Brain microvascular endothelial cell (primary cell): ENCODE data around the gene C1QC.
"Not testable (repeated sequence)": the region's sequence is repeated elsewhere in the genome, so short reads cannot be mapped to it uniquely, and the experiment has no call there.

Experiments used
- DNase-seq: peaks from one replicate; pipeline ENCODE4 v3.0.0-alpha.2; 2020
- H3K27ac ChIP-seq: fragments of 250-450 bp; sonication (Bioruptor Pico); 2 replicates; pipeline ENCODE4 v1.5.1; 2020; ENCODE audit warnings: mild to moderate bottlenecking, moderate library complexity
- H3K27me3 ChIP-seq: fragments of 250-450 bp; sonication (Bioruptor Pico); replicated peaks from 2 replicates; pipeline ENCODE4 v1.5.1; 2020; ENCODE audit warnings: mild to moderate bottlenecking
- H3K36me3 ChIP-seq: fragments of 250-450 bp; sonication (Bioruptor Pico); replicated peaks from 2 replicates; pipeline ENCODE4 v1.5.1; 2020; ENCODE audit warnings: mild to moderate bottlenecking
- H3K4me3 ChIP-seq: 2 replicates; pipeline ENCODE4 v1.5.1; 2011; ENCODE audit warnings: low read depth, mild to moderate bottlenecking, control low read depth, low read length, moderate library complexity
- in situ Hi-C: cut with HindIII; loops from 2 replicates; pipeline ENCODE4 v1.10.0; 2017; ENCODE audit warnings: low sequenced_read_pairs, low pct_ligation_motif_present
- TF ChIP-seq, protein P1 (sequence below): IDR thresholded peaks from 2 replicates; pipeline ENCODE4 v1.5.1; 2011; ENCODE audit warnings: low read depth, mild to moderate bottlenecking, moderate library complexity, low read length, control low read depth, inconsistent platforms; ENCODE audit errors: missing control alignments

C1QC gene

DNA sequence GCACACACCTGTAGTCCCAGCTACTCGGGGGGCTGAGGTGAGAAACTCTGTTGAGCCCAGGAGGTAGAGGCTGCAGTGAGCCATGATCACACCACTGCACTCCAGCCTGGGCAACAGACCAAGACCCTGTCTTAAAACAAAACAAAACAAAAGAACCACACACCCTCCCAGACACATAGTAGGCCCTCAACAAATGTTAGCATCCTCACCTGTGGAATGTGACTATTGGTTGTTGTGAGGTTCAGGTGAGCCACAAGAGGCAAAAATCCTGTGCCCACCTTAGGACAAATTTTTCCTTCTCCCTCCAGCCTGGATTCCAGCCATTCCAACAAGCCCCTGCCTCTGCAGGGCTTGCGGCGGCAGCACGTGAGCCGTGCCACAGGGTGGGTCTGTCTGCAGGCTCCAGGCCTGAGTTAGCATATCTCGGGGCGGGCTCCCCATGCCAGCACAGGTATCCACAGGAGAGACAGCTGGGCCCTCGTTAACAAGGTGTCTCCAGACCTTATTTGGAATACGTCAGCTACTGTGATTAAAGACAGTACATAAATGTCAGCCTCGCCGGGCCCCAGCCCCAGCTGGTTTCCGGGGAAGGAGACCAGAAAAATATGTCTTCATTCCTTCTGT is 27.0 kb downstream of the C1QC start:
- Histone ChIP-seq H3K27me3 (peaks cover 42% of the 10 kb centered on the region), H3K4me3 (no peak overlapping the region), H3K36me3 (no peaks in the 10 kb centered on the region), H3K27ac (no peak overlapping the region)
- no peak for DNase-seq
- TF ChIP-seq, protein P1, sequence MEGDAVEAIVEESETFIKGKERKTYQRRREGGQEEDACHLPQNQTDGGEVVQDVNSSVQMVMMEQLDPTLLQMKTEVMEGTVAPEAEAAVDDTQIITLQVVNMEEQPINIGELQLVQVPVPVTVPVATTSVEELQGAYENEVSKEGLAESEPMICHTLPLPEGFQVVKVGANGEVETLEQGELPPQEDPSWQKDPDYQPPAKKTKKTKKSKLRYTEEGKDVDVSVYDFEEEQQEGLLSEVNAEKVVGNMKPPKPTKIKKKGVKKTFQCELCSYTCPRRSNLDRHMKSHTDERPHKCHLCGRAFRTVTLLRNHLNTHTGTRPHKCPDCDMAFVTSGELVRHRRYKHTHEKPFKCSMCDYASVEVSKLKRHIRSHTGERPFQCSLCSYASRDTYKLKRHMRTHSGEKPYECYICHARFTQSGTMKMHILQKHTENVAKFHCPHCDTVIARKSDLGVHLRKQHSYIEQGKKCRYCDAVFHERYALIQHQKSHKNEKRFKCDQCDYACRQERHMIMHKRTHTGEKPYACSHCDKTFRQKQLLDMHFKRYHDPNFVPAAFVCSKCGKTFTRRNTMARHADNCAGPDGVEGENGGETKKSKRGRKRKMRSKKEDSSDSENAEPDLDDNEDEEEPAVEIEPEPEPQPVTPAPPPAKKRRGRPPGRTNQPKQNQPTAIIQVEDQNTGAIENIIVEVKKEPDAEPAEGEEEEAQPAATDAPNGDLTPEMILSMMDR: no peak
- in situ Hi-C loops: no loop called here

DNA sequence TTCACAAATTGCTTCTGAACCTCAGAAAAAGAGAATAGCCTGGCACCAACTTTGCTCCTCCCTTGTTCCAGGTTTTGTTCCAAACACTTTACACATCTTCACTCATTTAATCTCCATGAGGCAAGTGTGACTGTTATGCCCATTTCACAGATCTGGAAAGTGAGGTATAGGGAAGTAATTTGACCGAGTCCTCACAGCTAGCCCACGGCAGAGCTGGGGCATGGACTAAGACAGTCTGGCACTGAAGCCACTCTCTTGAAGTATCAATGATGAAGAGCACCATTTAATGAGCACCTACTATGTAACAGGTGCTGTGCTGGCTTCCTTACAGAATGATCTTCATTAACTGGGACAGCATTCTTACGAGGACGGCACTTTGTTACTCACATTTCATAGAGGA is 28.6 kb downstream of the C1QC start:
- in situ Hi-C loops: no loop called here
- Histone ChIP-seq H3K27me3 (peaks cover 40% of the 10 kb centered on the region), H3K4me3 (no peak overlapping the region), H3K27ac (no peak overlapping the region), H3K36me3 (no peaks in the 10 kb centered on the region)
- DNase-seq: no peak
- TF ChIP-seq, protein P1: no peak

DNA sequence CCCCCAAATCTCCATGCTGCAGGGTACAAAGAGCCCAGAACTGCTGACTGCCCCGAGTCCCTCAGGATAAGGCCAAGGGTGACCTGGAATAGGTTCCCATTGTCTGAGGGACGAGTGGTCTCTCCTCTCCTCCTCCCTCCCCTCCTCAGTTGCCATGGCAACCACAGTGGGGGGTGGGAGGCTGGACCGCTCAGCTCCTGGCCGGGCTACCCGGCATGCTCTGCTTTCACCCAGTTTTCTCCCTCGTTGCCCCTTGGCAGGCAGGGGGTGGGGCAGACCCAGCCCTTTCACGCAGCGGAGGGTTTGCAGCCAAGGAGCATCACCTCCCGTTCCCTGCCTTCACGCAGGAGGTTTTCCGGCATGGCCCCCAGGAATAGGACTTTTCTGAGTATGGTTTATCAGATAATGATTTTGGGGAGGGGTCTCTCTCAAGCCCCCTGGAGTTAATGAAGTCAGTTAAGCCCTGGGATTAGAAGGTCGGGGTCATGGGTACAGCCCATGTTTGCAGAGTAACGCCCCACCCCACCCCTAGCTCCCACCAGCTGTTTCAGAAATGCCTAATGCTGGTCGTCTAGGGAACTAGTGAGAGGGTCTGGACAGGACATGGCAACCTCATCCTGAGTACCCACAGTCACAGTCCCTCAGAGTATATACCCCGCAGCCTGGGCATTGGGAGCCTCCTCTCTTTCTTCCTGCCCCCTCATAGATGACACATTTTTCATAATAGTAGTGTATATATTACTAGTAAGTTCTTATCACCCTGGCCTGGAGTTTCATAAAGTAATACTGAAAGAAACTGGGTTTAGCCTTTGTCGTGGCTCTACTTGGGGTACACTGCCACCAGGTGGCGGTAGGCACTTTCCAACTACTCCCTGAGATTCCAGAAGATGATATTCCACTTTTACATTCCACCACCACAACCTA is 30.3 kb downstream of the C1QC start:
- peaks cover 35% of the 10 kb centered on the region for H3K27me3 ChIP-seq
- no peaks in the 10 kb centered on the region for H3K36me3 ChIP-seq
- peak; percentile 67 for DNase-seq
- no peak overlapping the region for H3K27ac ChIP-seq
- no peak overlapping the region for H3K4me3 ChIP-seq
- in situ Hi-C loops: no loop called here
- TF ChIP-seq, protein P1: peak; percentile 91

DNA sequence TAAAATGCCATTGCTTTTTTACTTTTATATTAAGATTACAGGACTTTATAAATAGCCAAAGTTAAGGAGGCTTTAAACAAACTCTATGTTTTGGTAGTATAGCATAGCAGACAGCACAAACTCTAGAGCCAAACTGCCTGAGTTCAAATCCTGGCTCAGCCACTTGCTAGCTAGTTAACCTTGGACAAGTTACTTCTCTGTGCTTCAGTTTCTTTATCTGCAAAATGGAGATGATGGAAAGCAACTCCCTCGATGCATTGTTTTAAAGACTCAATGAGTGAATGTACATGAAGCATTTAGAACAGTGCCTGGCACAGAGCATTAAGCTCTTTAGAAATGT is 30.9 kb downstream of the C1QC start:
- Histone ChIP-seq H3K27ac (no peak overlapping the region), H3K36me3 (no peaks in the 10 kb centered on the region), H3K4me3 (no peak overlapping the region), H3K27me3 (peaks cover 33% of the 10 kb centered on the region)
- TF ChIP-seq, protein P1: no peak
- in situ Hi-C loops: no loop called here
- no peak for DNase-seq

DNA sequence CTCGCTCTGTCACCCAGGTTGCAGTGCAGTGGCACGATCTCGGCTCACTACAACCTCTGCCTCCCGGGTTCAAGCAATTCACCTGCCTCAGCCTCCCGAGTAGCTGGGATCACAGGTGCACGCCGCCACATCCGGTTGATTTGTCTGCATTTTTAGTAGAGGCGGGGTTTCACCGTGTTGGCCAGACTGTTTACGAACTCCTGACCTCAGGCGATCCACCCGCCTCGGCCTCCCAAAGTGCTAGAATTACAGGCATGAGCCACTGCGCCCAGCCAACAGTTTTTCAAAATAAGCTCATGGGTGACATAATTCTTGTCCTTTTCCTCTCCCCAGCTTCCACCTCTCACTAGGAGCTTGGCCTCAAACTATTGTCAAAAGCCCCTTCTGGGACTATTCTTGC is 32.7 kb downstream of the C1QC start:
- not testable (repeated sequence) for H3K27ac ChIP-seq, H3K36me3 ChIP-seq, H3K4me3 ChIP-seq, DNase-seq
- peaks cover 24% of the 10 kb centered on the region for H3K27me3 ChIP-seq
- in situ Hi-C loops: loop anchor here (25.0 kb wide), 1 partner anchor 211 kb away; no protein-coding TSS in a partner anchor

DNA sequence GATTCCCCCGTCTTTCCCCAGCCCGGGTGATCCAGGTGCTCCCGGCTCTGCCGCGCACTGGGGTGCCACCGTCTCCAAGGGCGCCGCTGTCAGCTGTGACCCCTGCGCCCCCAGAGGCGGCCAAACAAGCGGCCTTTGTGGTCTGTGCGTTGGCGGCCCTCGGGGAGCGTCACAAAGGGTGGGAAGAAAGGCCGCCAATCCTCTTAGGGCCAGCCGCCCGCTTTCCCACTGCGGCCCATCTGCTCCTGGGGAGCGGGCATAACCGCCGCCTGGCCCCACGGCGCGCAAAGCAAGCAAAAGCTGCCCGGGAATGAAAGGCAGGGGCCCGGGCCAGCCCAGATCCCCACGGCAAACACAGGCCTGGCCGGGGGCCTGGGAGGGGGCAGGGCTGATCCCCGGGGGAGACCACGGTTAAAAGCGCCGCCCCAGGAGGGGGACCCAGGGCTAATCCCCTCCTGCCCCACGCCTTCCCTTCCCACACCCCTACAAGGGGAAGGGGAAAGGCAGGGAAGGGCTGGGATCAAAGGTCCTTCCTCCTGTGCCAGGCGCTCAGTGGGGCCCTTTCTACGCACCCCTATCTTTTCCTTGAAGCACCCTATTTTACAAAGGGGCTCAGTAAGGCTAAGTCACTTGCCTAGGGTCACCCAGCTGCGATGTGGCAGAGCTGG is 33.6 kb downstream of the C1QC start:
- H3K27me3 ChIP-seq: peaks cover 18% of the 10 kb centered on the region
- H3K36me3 ChIP-seq: no peaks in the 10 kb centered on the region
- TF ChIP-seq, protein P1: no peak
- DNase-seq: no peak
- in situ Hi-C loops: loop anchor here (25.0 kb wide), 1 partner anchor 210 kb away; no protein-coding TSS in a partner anchor
- H3K27ac ChIP-seq: no peak overlapping the region
- no peak overlapping the region for H3K4me3 ChIP-seq
